Measurements from ENCODE around the gene CGA.
A peak's percentile ranks its signal among the peaks of the same experiment; 100 is the strongest.
"Not testable (repeated sequence)": the region's sequence is repeated elsewhere in the genome, so short reads cannot be mapped to it uniquely, and the experiment has no call there.

CGA gene

DNA sequence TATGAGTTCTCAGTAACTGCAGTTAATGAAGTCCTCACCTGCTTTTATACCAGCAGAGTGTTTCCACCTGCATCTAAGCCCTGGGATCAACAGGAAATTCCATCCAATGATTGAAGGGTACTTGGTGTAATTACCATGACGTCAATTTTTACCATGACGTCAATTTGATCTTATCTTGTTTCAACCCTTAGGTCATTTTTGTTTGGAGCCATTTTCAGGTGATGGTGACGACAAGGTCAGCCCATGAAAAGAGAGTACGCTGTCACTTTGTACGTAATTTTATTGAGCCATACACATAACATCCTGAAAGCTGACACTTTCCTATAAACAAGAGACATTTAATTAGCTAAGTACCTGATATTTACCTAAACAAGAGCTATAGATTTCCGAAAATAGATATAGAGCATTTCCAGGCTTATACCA lies at the start of gene CGA:
CGA (minus strand) TSS at position 20 of the 423 bp plus-strand sequence. CDS start 6,906 bp downstream, outside the sequence.
- DNase-seq: no peak

DNA sequence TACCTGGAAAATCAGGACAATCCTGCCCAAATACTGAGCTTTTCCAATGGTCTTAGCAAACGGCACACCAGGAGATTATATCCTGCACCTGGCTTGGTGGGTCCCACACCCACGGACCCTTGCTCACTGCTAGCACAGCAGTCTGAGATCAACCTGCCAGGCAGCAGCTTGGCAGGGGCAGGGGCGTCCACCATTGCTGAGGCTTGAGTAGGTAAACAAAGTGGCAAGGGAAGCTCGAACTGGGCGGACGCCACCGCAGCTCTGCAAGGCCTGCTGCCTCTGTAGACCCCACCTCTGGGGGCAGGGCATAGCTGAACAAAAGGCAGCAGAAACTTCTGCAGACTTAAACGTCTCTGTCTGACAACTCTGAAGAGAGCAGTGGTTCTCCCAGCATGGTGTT lies 45.0 kb upstream of the CGA start:
- DNase-seq: not testable (repeated sequence)

DNA sequence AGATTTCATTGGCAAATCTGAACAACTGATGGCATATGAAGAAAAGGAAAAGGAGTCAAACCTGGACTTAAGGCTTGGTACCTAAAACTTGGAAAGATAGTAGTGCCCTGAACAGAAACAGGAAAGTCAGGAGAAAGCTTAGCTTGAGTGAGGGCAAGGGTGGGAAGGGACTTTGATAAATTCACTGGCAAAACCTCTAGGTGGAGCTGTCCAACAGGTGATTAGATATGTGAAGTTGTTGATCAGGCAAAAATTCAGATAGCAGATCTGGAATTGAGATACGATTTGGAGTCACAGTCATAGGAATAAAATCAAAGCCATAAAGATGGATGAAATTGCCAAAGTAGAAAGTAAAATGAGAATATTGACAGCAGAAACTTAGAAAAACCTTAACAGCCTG lies 44.3 kb upstream of the CGA start:
- no peak for DNase-seq

GRCh38 chr6:87136963-87137362 lies 42.1 kb upstream of the CGA start:
- DNase-seq: no peak

DNA sequence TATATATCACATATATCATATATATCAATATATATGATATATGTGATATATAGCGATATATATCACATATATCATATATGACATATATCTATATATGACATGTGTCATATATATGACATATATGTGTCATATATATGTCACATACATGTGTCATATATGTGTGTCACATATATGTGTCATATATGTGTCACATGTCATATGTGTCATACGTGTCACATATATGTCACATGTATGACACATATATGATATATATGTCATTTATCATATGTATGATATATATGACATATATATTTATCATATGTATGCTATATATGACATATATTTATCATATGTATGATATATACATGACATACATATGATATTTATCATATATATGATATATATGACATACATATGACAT lies 32.8 kb upstream of the CGA start:
- no peak for DNase-seq

GRCh38 chr6:87126501-87126900 lies 31.6 kb upstream of the CGA start:
- DNase-seq: no peak

DNA sequence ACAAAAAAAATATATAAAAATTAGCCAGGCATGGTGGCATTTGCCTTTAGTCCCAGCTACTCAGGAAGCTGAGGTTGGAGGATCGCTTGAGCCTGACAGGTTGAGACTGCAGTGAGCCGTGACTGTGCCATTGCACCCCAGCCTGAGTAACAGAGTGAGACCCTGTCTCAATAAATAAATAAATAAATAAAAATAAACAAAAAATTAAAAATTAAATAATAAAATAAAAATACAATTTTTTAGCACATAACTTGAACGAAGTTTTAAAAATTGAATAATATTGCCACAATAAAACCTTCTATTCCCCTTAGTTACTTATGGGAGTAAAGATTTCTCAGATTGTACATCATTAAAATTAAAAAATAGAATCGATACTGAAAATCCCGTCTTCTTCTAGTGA lies 29.2 kb upstream of the CGA start:
- DNase-seq: no peak

DNA sequence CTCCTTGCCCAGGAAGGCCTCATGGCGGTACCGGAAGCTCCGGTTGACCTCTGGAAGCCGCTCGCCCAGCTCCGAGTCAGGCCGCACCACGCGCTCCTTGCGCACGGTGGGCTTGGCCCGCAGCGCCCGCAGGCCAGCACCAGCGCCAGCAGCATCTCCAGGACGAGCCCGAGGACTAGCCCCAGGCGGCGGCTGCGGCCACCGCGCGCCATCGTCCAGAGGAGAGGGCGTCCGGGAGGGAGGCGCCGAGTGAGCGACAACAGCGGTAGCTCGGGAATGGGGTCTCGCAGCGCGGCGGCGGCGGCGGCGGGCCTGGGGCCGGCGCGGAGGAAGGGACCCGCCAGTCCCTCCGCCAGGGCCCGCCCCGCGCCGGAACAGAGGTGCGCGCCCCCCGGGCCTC lies 27.6 kb upstream of the CGA start:
- DNase-seq: no peak

DNA sequence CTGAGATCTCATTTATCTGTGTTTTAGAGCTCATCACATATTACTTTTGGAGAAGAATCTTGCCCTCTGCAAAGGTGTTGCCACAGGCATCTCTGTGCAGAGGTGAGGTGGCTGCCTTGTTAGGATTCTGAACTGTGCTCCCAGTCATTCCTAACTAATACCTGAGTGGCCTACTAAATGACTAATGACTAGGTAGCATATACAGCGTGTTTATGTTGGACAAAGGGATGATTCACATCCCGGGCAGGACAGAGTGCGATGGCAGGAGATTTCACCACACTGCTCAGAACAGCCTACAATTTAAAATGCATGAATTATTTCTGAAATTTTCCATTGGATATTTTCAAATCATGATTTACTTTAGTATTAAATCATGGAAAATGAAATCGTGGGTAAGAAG lies 23.1 kb upstream of the CGA start:
- no peak for DNase-seq

DNA sequence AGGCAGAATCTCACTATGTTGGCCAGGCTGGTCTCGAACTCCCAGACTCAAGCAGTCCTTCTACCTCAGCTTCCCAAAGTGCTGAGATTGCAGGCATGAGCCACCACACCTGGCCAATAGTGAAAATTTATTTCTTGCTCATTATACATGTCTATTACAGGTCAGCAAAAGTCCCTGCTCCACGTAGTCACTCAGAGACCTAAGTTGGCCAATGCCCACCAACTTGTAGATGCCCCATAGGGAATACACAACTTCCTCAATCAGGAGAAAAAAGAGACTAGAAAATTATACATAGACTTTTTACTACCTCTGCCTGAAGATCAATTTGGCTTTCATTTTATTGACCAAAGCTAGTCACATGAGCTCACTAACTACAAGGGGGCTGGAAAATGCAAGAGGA lies 22.0 kb upstream of the CGA start:
- DNase-seq: no peak

GRCh38 chr6:87115402-87116135 lies 20.7 kb upstream of the CGA start:
- no peak for DNase-seq

DNA sequence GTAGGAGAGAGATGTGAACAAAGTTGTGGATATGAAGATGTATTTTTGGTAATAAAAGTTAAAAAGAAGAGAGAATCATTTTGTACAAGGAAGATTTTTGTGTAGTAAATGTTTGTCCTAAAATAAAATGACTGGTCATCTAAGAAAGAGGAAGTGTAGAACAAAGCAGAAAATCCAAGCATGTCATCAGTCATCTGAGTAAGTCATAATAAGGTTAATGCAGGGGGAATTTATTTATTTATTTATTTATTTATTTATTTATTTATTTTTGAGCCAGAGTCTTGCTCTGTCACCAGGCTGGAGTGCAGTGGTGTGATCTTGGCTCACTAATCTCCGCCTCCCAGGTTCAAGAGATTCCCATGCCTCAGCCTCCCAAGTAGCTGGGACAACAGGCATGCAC lies 15.7 kb upstream of the CGA start:
- DNase-seq: no peak

DNA sequence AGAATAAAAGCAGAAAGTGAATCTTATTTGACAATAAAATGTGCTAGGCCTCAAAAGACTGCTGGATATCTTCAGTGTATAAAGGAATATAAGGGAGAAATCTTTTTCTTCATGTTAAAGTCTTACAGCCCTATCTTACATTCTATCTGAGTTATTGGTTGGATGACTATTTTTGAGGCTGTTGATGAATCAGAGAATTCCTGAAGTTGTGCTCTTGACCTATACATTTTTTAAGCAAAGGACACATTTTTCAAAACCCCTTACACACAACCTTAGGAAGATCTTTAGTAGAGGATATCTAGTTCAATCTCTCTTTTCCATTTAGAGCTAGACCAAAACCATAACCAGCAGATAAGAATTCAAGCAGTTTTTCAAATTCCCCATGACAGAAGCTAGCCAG lies 10.9 kb upstream of the CGA start:
- DNase-seq: no peak

GRCh38 chr6:87104667-87105066 lies 9.8 kb upstream of the CGA start:
- peak; percentile 33 for DNase-seq

GRCh38 chr6:87103977-87104601 lies 9.2 kb upstream of the CGA start:
- no peak for DNase-seq

- no peak for DNase-seq
Observed at GRCh38 chr6:87102151-87102621, 7.3 kb upstream of the CGA start.

GRCh38 chr6:87101067-87101466 lies 6.2 kb upstream of the CGA start:
- DNase-seq: no peak

DNA sequence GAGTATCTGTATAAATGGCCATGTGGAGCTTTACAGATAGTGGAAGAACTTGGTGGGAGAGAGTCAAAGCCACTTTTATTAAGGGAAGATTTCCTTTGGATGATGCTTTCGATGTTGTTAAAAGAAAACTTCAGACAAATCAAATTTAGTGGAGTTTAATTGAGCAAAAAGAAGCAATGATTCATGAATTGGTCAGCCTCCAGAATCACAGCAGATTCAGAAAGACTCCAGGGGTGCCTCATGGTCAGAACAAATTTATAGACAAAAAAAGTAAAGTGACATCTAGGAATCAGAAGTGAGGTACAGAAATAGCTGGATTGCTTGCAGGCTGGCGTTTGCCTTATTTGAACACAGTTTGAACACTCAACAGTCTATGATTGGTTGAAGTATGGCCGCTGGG lies 5.3 kb upstream of the CGA start:
- no peak for DNase-seq

DNA sequence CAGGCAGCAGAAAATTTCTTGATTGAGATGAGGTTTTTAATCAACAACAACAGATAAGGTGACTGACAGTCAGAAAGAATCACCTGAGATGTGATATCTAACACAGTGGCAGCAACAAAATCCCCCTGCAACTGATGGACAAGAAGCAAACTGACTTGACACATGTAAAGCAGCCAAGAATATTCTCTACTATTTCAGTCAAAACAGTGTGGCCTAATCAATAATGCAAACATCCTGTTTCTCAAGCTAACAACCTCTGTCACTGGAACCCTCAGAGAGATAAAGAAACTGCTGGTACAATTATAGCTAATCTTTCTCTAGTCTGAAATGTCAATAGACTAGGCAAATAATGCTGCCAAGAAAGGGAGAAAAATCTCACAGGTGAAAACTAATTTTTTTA lies 4.6 kb upstream of the CGA start:
- DNase-seq: no peak

DNA sequence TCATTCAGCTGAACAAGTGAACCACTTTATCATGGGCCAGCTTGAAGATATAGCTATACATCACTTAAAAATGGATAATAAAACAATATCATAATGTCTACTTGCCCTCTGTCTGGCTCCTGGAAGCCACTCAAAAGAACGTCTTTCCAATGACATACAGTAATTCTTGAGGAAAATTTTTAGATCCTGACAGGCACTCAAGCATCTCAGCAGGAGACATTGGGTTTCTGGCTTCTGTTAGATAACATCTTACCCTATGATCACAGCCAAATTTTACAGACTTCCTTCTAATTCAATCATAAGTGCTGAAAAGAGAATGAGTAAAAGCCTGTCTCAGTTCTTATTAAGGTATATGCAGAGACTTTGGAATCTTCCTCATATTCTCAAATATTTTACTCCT lies 330 bp downstream of the CGA start:
- DNase-seq: no peak

DNA sequence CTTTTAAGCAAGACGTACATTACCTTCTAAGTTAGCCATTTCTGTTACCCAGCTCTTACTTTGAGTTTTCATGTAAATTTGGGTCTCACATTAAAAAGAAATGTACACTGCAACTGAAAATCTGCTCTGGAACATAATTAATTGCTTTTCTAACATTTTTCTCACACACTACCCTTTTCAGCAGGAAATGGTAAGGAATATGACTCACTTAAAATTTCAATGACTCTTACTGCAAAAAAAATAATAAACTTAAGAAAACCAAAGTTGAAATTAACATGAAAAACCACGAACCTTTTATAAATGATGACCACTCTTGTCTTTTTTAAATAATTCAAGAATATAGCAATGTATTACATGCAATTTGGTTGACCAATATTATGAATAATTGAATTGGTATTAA lies 1.3 kb downstream of the CGA start:
- no peak for DNase-seq

DNA sequence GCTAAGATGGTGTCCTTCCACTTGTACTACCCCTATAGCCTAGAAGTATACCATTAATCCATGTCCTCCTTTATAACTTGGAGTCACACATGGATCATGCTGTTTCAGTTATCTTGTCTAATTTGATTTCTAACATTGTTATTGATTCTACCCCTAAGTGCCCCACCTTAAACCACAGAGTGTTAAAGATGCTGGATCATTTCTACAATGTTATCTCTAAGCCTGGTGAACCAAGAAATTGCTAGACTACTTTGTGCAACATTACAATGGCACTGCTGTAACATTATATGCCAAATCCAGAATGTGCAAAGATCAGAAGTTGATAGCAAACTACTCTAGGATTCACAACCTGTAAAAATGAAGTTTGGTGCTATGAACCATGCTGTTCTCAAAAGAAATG lies 1.7 kb downstream of the CGA start:
- no peak for DNase-seq

GRCh38 chr6:87092435-87092834 lies 2.5 kb downstream of the CGA start:
- DNase-seq: no peak

GRCh38 chr6:87089135-87089534 lies 5.8 kb downstream of the CGA start:
- DNase-seq: no peak

GRCh38 chr6:87088076-87088475 lies 6.8 kb downstream of the CGA start:
- no peak for DNase-seq
